ENCODE measurements around the gene OR7D2.
A peak's percentile ranks its signal among the peaks of the same experiment; 100 is the strongest.
"Not testable (repeated sequence)": the region's sequence is repeated elsewhere in the genome, so short reads cannot be mapped to it uniquely, and the experiment has no call there.

OR7D2 gene

DNA sequence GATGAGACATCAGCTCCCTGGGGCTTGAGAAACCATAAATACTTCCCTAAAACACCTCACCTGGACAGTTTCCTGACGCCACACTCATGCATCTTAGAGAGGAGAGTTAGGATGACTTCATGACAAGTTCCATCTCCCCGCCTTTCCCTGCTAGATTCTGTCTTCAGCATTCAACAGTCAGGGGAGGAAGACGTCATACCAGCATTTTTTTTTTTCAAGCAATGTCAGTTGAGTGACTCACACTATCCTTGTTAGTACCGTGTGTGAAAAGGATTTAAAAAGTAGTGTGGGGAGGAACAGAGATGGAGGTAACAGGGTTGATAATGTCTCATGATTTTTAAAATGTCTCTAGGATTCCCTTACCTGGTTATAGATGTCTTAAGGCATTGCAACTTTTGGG lies at the start of gene OR7D2:
Gene OR7D2, plus strand, starts transcription at position 79 of the 400 bp plus-strand sequence. CDS start 6,803 bp downstream, outside the sequence.
- DNase-seq, result no peak

DNA sequence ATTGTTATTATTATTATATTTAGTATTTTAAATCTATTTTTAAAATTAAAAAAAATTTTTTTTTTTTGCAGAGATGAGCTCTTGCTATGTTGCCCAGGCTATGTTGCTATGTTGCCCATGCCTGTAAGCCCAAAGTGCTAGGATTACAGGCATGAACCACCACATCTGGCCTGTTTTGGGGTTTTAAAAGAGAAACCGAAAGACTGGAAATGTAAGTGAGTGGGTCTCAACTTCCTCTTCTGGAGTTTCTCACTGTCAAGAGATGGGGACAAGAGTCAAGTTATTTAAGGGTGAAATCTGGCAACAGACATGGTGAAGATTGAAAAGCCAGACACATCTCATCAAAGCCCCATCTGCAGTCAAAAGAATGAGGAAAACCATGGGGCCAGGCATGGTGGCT lies 47.8 kb upstream of the OR7D2 start:
- no peak for DNase-seq

DNA sequence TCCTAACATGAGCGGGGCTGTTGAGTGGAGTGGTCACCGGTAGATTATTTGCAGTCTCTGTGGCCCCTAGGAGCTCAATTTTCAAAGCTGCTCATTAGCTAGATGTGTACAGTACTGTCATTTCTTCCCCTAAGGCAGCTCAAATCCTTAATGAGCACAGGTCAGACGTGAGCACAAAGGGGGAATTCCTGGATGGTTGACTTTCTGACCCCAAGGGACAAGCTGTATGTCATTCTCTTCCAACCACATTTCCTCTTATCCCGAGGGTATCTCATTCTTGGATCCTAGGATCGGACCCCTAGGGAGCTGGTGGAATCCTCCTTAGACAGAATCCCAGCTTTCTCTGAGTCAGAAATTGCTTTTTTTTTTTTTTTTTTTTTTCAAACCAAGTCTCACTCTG lies 46.4 kb upstream of the OR7D2 start:
- no peak for DNase-seq

DNA sequence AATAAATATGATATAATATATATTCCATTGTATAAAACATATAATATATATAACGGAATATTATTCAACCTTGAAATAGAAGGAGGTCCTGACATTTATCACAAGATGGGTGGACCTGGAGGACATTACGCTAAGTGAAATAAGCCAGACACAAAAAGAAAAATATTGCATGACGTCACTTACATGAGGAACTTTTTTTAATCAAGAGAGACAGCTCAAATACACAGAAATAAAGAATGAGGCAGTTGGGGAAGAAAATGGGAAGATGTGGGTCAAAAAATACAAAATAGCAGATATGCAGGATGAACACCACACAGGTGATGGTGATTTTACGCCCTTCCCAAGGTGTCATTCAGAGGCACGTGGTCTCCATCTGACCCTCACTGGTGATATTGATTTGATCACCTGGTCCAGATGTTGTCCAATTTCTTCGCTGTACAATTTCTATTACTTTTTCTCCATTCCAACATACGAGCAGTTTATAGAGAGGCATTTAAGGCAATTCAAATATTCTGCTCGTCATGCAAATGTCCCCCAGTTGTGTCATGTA lies 39.1 kb upstream of the OR7D2 start:
- no peak for DNase-seq

DNA sequence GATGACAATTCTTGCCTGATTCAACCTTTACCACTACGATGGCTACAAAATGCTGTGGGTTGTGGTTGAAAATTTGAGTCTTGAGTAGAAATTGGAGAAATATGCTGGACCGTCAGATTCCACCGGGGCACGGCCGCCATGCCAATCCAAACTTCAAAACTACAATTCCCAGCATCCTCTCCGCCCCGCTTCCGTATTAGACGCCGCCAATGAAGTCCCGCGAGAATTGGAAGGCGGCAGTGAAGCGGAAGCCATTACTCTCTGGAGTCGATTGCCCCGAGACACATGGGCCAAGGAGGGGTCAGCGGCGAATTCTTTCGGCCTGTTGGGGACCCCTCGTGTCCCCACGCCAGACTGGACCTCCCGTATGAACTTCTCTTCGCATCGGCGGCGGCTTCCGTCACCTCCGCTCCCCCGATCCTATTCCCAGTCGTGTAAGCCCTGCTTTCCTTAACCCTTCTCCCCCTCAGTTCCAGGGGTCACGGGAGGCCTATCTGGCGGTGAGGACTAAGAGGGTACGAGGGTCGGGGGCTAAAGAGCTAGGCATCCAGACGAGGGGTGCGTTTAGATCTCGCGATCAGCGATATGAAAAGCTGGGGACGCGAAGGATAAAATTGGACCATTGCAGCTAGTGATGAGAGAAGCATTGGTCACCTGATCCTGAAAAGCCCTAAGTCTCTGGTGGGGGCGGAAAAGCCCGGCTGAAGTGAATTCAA lies 38.5 kb upstream of the OR7D2 start, which contains the start of gene ZNF317:
Gene ZNF317, plus strand, starts transcription at position 239 of the 716 bp plus-strand sequence. CDS start 15,620 bp downstream, outside the sequence.
- DNase-seq, result peak; percentile 92

DNA sequence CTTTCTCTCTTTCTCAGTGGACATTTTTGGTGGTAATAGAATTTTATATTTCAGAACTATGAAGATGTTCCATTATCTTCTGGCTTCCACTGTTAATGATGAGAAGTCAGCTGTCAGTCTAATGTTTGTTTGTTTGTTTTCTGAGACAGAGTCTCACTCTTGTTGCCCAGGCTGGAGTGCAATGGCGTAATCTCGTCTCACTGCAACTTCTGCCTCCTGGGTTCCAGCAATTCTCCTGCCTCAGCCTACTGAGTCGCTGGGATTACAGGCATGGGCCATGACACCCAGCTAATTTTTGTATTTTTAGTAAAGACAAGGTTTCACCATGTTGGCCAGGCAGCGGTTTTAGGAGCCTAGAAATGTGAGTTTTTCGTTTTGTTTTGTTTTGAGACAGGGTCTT lies 33.9 kb upstream of the OR7D2 start:
- no peak for DNase-seq

DNA sequence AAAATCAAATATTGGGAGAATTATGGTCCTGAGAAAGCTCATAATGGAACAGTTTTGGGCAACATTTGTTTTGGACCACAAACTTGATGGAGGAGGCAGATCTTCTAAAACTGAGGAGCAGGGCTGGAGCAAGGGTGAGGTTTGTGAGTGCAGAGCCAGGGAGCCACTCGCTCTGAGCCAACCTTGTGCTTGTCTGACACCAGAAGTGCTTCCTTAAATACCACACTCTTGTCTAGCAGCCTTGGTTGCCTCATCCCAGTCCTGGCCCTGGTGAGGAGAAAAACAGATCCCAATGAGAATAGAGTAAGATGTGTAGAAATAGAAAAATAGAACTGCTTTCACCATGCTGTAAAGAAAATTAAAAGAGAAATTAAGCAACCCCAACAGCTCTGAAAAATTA lies 31.9 kb upstream of the OR7D2 start:
- no peak for DNase-seq

DNA sequence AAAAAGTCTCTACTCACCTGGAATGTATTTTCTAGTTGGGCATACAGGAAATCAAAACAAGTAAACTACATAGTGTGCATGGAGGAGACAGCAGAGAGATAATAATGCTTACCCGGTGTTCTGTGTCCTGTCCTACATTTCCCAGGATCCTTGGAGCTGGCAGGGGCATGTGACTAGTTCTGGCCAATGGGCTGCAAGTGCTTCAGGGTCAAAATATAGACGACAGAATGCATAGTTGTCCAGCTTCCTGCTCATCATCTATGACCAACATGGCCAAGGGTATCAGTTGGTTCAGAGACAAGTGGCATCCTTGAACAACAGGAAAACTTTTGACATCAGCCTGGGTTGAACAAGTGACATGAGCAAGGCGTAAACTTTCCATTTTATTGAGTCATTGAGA lies 30.1 kb upstream of the OR7D2 start:
- no peak for DNase-seq

DNA sequence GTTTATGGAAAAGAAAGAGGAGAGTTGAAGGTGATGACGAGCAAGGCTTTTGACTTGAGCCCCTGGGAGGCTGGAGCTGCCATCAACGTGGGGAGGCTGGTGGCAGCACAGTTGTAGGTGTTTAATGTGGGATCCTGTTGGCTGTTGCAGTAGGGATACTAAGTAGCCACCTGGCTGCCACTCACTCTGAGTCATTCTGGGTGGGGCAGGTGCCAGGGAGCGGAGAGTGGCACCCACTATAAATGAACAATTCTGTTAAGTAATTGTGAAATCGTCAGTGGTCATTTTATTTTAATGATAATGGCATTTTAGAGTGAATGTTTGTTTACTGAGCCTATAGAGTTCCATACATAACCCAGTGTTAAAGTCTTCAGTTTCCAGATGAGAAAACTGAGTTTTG lies 28.8 kb upstream of the OR7D2 start:
- DNase-seq, result no peak

DNA sequence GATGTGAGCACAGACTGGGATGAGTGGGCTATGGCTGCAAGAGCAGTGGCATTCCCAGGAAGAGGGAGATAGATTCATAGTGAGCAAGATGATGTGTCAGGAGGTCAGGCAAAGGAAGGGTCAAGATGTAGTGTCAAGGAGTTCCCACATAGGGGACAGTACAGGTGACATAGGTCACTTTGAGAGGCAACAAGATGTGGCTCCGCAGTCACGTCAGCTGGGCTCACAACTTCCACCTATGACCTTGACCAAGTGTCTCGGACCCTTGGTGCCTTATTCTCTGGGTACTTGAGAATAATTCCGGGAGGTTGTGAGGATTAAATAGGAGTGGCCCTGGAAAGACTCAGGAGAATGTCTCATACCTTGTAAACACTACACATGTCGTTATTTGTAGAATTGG lies 28.1 kb upstream of the OR7D2 start:
- DNase-seq, result no peak

DNA sequence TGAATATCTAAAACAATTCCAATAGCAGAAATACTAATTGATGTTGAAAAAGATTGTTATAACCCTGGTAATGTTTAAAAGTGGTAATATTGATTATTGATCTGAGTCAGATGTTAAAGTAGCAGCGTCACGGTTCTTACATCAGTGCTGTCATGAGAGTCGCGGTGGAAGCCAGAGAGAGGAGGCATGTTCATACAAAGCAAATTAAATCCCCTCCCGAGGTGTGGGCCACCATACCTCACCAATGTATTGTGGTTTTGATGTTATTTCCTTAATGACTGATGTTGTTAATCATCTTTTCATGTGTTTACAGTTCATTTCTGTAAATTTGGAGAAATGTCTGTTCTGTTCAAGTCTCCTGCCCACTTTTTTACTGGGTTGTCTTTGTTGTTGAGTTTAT lies 27.4 kb upstream of the OR7D2 start:
- no peak for DNase-seq

DNA sequence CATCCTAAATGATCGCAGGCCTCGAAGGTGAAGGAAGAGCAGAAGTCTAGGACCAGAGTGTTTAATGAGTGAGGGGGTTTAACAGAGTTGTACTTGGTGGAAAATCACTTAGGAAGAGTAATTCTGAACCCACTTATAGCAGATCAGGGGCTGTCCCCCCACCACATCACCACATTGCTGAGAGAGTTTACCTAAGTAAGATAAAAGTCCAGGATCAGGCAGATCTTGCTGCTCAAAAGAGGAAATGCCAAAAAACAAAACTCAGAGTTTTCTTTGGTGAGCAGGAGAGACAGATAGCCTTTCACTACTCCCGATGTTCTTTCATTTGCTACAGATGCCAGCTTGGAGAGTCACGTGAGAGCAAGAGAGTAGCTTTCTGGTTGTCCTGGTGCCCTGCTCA lies 23.2 kb upstream of the OR7D2 start:
- no peak for DNase-seq

DNA sequence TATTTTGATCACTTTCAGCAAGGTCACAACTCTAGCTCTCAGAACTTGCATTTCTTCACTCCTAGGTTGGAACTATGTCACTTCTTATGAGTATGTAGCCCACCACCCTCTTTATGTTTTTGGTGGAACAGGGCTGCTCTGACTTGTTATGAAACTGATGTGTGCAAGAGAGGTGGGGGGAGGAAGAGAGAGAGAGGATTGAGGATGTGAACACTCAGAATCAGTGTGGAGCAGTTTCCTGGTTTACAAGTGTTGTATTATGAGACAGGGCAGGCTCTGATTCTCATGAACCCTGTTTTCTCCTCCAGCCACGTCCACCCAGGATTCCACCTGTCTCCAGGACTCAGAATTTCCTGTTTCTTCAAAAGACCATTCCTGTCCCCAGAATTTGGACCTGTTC lies 22.5 kb upstream of the OR7D2 start:
- no peak for DNase-seq

DNA sequence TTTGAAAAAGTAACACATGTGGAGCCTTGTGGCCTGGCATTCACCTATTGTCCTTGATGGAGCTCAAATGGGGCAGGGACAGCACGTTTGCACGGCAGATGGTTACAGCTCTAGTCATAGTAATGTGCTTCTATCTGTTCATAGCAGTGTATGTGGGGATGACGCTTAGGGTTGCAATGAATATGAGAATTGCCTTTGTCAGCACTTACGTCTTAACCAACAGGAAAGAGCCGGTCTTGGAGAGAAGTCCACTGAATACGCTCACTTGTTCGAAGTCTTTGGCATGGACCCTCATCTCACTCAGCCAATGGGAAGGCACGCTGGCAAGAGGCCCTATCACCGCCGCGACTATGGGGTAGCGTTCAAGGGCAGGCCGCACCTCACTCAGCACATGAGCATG lies 18.9 kb upstream of the OR7D2 start:
- no peak for DNase-seq

DNA sequence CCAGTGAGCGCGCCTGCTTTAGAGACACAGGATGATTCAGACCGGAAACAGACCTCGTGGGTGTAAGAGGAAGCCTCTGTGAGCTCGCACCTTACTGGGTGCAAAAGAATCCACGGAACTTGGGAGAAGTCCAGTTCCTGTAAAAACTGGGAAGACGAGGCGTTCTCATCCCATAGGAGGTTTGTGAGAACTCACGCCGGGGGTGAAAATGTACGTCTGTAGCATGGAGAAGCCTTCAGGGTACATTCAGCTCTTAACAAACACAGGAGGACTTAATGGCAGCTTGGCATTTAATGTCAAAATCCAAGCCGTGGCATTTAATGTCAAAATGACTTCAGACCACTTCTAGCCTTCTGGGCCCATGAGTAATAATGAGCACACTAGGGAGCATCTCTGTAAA lies 17.4 kb upstream of the OR7D2 start:
- no peak for DNase-seq

DNA sequence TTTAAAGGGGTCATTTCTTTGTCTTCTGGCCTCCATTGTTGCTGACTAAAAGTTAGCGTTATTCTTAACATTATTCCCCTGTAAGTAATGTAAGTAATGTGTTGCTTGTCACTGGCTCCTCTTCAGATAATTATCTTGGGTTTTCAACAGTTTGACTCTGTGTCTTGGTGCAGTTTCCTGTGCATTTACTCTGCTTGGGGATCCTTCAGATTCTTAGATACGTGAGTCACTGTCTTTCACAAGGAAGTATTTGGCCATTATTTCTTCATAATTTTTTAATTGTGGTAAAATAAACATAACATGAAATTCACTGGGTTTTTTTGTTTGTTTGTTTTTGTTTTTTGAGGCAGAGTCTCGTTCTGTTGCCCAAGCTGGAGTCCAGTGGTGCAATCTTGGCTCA lies 13.5 kb upstream of the OR7D2 start:
- no peak for DNase-seq

DNA sequence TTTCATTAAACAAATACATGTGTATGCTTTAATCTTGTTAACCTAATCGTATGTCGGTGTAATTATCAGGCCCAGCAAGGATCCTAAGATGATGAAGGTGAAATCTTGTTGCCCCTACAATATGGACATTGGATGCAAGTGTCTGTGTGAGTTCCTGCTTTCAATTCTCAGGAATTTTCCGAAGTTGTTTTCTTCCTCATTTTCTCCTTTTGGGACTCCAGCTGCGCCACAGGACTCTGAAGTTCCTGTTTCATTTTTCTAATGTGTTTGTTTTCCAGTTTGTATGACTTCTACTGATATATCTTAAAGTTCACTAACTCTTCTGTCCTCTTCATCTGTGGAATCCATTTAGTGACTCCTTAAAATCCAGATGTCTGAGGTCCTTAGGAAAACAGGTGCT lies 11.9 kb upstream of the OR7D2 start:
- no peak for DNase-seq

DNA sequence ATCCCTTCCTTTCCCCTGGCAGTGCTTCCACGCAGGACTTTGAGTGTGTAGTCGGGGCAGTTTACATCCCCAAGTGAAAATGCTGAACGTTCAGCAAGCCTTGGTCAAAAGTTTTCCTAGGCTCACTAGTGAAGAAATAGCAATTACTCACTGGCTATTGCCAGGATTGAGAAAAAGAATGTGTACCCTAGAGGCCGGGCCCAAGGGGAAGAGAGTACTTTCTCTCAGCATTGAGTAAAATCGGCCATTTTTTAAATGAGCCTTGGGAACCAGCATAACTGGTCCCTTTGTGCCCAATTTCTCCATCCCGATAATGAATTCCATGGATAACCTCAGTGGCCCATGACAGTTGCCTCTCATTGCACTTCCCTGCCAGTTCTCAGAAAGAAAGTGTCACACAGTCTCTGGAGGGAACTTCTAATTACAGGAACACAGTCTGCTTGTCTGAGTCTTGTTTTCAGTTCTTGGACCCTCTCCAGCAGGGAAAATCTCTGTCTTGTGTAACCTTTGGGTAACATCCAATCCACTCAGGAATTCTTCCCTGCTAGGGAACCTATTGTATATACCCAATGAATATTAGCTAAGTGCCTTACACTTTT lies 7.3 kb upstream of the OR7D2 start:
- no peak for DNase-seq

DNA sequence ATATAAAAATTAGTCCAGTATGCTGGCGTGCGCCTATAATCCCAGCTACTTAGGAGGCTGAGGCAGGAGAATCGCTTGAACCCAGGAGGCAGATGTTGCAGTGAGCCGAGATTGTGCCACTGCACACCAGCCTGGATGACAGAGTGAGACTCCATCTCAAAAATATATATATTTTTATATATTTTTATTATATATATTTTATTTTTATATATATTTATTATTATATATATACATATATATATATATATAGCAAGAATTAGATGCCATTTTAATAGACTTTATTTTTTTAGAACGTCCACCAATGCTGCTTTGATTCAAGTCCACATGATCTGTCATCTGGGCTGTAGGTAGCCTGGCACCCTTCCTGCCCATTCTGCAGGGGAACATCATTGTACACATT lies 3.5 kb upstream of the OR7D2 start:
- no peak for DNase-seq

DNA sequence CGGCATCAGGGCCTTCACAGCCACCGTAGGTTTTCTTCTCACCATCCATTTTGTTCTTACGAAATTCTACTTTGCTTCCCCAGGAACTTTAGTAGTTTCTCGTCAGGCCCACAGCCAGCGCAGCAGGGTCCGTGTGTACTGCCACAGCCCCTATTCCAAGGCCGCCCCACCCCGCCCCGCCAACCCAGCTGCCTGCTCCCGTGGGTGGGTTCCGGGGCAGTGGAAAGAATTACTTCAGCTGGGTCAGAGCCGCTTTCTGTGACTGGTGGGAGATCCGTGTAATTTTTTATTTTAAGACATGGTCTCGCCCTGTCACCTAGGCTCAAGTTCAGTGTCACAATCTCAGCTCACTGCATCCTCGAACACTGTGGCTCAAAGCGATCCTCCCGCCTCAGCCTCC lies 4.2 kb downstream of the OR7D2 start:
- DNase-seq, result no peak

DNA sequence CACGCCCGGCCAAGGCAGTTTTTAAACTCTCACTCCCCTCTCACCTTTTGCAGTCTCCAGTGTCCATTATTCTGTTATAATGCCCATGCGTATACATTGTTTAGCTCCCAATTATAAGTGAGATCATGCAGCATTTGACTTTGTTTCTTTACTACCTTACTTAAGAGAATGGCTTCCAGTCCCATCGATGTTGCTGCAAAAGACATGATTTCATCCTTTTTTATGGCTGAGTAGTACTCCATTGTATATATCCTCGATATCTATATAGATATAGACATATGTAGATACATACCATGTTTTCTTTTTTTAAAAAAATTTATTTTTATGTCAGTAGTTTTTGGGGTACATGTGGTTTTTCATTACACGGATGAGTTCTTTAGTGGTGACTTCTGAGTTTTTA lies 8.4 kb downstream of the OR7D2 start:
- DNase-seq, result no peak

DNA sequence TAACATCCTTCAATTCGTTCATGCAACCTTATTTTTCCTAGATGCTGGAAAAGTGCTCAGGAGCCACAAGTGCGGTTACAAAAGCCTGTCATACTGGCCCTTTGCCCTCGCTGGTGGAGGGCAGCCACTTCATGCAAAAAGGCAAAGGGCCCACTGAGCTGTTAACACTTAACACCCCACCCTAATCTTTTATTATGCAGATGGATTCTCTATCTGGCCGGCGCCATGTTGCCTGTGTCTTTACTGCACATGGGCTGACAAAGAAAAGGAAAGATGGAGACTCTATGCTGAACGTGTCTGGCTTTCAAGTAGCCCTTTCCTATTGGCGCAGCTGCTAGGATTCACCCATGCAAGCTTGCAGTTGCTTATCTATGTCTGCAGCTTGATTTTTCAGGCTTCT lies 10.8 kb downstream of the OR7D2 start:
- DNase-seq, result no peak

DNA sequence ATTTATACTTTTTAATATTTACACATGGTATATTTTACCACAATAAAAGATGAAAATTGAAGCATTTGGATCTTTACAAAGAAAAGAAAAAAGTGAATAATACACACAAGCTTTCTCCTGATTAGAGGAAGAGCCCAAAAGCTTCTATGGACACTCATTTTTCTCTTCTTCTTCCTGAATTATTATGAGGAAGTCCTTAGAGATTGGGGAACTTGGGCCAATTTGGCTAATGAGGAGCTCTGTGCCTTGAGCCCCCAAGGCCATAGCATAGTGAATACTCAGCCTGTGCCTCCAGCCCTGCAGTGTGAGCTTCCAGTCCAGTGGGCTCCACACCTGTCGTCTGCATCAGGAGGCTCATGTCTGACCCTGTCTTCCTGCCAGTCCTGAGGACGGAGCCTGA lies 19.3 kb downstream of the OR7D2 start:
- not testable (repeated sequence) for DNase-seq

DNA sequence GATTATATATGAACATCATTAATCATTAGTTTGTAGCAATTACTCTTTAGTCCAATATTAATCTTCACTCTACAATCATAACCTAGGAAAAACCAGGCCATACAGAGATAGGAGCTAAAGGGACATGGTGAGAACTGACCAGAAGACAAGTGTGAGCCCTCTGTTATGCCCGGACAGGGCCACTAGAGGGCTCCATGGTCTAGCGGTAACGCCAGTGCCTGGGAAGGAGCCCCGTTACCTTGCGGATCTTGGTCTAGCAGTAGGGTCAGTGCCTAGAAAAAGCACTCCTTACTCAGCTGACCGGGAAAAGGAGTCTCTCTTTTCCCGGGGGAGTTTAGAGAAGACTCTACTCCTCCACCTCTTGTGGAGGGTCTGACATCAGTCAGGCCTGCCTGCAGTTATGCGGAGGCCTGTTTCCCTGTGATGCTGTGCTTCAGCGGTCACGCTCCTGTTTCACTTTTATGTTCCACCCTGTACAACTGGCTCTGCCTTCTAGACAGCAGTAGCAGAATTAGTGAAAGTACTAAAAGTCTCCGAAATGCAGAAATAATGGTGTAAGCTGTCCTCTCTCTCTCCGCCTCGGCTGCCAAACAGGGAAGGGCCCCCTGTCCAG lies 26.8 kb downstream of the OR7D2 start:
- DNase-seq, result peak; percentile 60

All from activated CD4-positive, alpha-beta T cell treated with anti-CD3 and anti-CD28 coated beads, Interleukin-2, amount 50 U/mL, for 16 hours (primary cell).